ENCODE measurements around the gene PNMT. TPM values are rescaled to one million over a fixed set of nuclear protein-coding genes. Genes with fewer than 3 reads are reported as not detected.

The PNMT gene
- total and polyA plus RNA-seq, 3 experiments from 2014 or later, result 0.39 TPM; not detected in 2

GRCh38 chr17:39669897-39670735 lies 1.9 kb downstream of the PNMT start:
- ChIA-PET CTCF (interaction anchor here (1.8 to 9.1 kb wide), 5 partner anchors 8 to 48 kb away, joined by 5 to 60 read pairs (median 21); partner anchors contain the start of gene PGAP3), POLR2A (no interaction called here)
- Mint-ChIP-seq H3K9me3 (no peaks in the 10 kb centered on the region), H3K27me3 (peaks cover 3 to 25% of the 10 kb centered on the region in 2 donors), H3K27ac (no peak overlapping the region), H3K36me3 (no peaks in the 10 kb centered on the region), H3K4me3 (no peak overlapping the region), H3K4me1 (peaks cover 6 to 21% (median 7%) of the 10 kb centered on the region in 3 donors)
- peaks cover 9% of the 10 kb centered on the region for H3K4me1 ChIP-seq (ENCODE audit: insufficient read depth, low read length)
- H3K27ac ChIP-seq (ENCODE audit: low read depth, low read length), result no peak overlapping the region
- H3K36me3 ChIP-seq (ENCODE audit: insufficient read depth, low read length), result no peaks in the 10 kb centered on the region
- DNase-seq, result no peak
- no peak overlapping the region for H3K4me3 ChIP-seq (ENCODE audit: low read length)
- no peaks in the 10 kb centered on the region for H3K27me3 ChIP-seq (ENCODE audit: insufficient read depth, low read length, poor library complexity, severe bottlenecking)
- no peaks in the 10 kb centered on the region for H3K9me3 ChIP-seq (ENCODE audit: low read length)

GRCh38 chr17:39670746-39671145 lies 2.5 kb downstream of the PNMT start:
- H3K9me3 ChIP-seq (ENCODE audit: low read length), result no peaks in the 10 kb centered on the region
- peaks cover 12 to 28% (median 13%) of the 10 kb centered on the region in 3 donors for H3K4me1 Mint-ChIP-seq
- no peak for DNase-seq
- H3K27ac ChIP-seq (ENCODE audit: low read depth, low read length), result no peak overlapping the region
- no peak overlapping the region for H3K27ac Mint-ChIP-seq
- no peak overlapping the region for H3K4me3 ChIP-seq (ENCODE audit: low read length)
- ChIA-PET CTCF (interaction anchor here (1.8 to 9.1 kb wide), 4 partner anchors 10 to 49 kb away, joined by 5 to 60 read pairs (median 30); partner anchors contain the start of gene PGAP3), POLR2A (no interaction called here)
- no peaks in the 10 kb centered on the region for H3K27me3 ChIP-seq (ENCODE audit: insufficient read depth, low read length, poor library complexity, severe bottlenecking)
- peaks cover 3 to 22% of the 10 kb centered on the region in 2 donors for H3K27me3 Mint-ChIP-seq
- no peaks in the 10 kb centered on the region for H3K9me3 Mint-ChIP-seq
- H3K4me1 ChIP-seq (ENCODE audit: insufficient read depth, low read length), result peaks cover 15% of the 10 kb centered on the region
- no peaks in the 10 kb centered on the region for H3K36me3 ChIP-seq (ENCODE audit: insufficient read depth, low read length)
- H3K4me3 Mint-ChIP-seq, result no peak overlapping the region
- H3K36me3 Mint-ChIP-seq, result no peaks in the 10 kb centered on the region

DNA sequence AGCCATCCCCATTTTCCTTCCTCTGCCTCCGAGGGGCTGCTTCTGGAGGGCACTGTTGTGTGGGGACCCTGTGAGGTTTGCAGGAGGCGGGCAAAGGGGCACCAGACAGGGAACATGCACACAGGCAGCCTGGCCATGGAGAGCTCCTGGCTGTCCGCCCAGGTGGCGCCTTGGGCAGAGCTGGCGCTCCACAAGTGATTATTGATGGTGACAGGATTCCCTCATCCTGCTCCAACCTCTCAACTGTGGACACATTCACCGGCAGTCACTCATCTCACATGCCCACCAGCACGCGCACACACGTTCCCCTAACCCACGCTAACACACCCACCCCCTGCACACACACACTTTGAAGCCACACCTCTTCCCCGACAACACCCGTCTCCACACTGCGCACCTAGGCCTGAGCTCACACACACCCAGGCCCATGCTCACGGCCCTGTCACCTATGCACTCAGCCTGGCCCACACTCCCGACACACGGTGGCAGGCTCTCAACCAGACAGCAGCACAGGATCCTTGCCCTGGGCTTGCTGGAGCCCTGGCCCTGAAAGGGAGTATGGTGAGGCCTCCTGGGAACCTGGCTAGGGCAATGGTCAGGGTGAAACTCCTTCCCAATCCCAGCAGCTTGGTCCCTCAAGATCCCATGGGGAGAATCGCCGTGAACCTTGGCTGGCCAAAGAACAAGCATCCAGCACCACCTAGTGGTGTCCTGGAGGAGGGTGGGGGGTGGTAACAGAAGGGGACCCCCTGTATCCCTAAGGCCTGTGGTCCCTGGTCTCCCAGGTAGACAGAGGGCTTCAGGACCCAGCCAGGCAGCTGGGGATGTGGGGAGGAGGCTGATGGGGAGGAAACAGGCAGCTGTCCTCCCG lies 3.6 kb downstream of the PNMT start:
- DNase-seq, result peak in 1 of 5 donors; percentile 38
- Histone ChIP-seq H3K4me1 (ENCODE audit: insufficient read depth, low read length) (peaks cover 27% of the 10 kb centered on the region), H3K27ac (ENCODE audit: low read depth, low read length) (no peak overlapping the region), H3K4me3 (ENCODE audit: low read length) (no peak overlapping the region), H3K36me3 (ENCODE audit: insufficient read depth, low read length) (no peaks in the 10 kb centered on the region), H3K27me3 (ENCODE audit: insufficient read depth, low read length, poor library complexity, severe bottlenecking) (no peaks in the 10 kb centered on the region), H3K9me3 (ENCODE audit: low read length) (no peaks in the 10 kb centered on the region)
- Mint-ChIP-seq H3K36me3 (no peaks in the 10 kb centered on the region), H3K27me3 (peaks cover 3 to 17% of the 10 kb centered on the region in 2 donors), H3K27ac (peak overlapping the region in 2 of 8 donors; percentile 12 to 23), H3K4me1 (peaks cover 24 to 38% (median 24%) of the 10 kb centered on the region in 3 donors), H3K9me3 (no peaks in the 10 kb centered on the region), H3K4me3 (peak overlapping the region in 1 of 7 donors; percentile 72)
- POLR2A ChIA-PET, result no interaction called here
- CTCF ChIA-PET, result interaction anchor here (1.3 to 9.1 kb wide), 6 partner anchors 9 to 59 kb away, joined by 4 to 60 read pairs (median 6); partner anchors contain the start of gene PGAP3

GRCh38 chr17:39672522-39673334 lies 4.5 kb downstream of the PNMT start:
- H3K27ac Mint-ChIP-seq, result peak overlapping the region in 1 of 8 donors; percentile 60

GRCh38 chr17:39673335-39674081 lies 5.3 kb downstream of the PNMT start:
- Mint-ChIP-seq H3K4me3 (no peak overlapping the region), H3K36me3 (no peaks in the 10 kb centered on the region), H3K27me3 (peaks cover 1 to 13% of the 10 kb centered on the region in 2 donors), H3K4me1 (peaks cover 37 to 43% (median 39%) of the 10 kb centered on the region in 3 donors), H3K9me3 (no peaks in the 10 kb centered on the region), H3K27ac (no peak overlapping the region)
- no peaks in the 10 kb centered on the region for H3K9me3 ChIP-seq (ENCODE audit: low read length)
- no peak overlapping the region for H3K4me3 ChIP-seq (ENCODE audit: low read length)
- H3K27ac ChIP-seq (ENCODE audit: low read depth, low read length), result no peak overlapping the region
- CTCF ChIA-PET, result interaction anchor here (0.8 to 8.6 kb wide), 3 partner anchors 19 to 45 kb away, joined by 3 to 60 read pairs (median 3); no protein-coding TSS in a partner anchor
- H3K4me1 ChIP-seq (ENCODE audit: insufficient read depth, low read length), result peaks cover 40% of the 10 kb centered on the region
- H3K36me3 ChIP-seq (ENCODE audit: insufficient read depth, low read length), result no peaks in the 10 kb centered on the region
- DNase-seq, result peak in 1 of 5 donors; percentile 23
- POLR2A ChIA-PET, result no interaction called here
- H3K27me3 ChIP-seq (ENCODE audit: insufficient read depth, low read length, poor library complexity, severe bottlenecking), result no peaks in the 10 kb centered on the region

More at GRCh38 chr17:39672522-39673334, 4.5 kb downstream of the PNMT start:
- H3K27me3 ChIP-seq (ENCODE audit: insufficient read depth, low read length, poor library complexity, severe bottlenecking), result no peaks in the 10 kb centered on the region
- H3K9me3 Mint-ChIP-seq, result no peaks in the 10 kb centered on the region
- no peaks in the 10 kb centered on the region for H3K36me3 ChIP-seq (ENCODE audit: insufficient read depth, low read length)
- no peaks in the 10 kb centered on the region for H3K9me3 ChIP-seq (ENCODE audit: low read length)
- ChIA-PET CTCF (interaction anchor here (0.8 to 8.6 kb wide), 5 partner anchors 15 to 58 kb away, joined by 3 to 60 read pairs (median 4); partner anchors contain the start of gene PGAP3), POLR2A (no interaction called here)
- peak in 1 of 5 donors; percentile 30 for DNase-seq
- peaks cover 32 to 41% (median 33%) of the 10 kb centered on the region in 3 donors for H3K4me1 Mint-ChIP-seq
- no peak overlapping the region for H3K27ac ChIP-seq (ENCODE audit: low read depth, low read length)
- no peak overlapping the region for H3K4me3 ChIP-seq (ENCODE audit: low read length)
- H3K4me1 ChIP-seq (ENCODE audit: insufficient read depth, low read length), result peaks cover 35% of the 10 kb centered on the region
- no peaks in the 10 kb centered on the region for H3K36me3 Mint-ChIP-seq
- no peak overlapping the region for H3K4me3 Mint-ChIP-seq
- peaks cover 1 to 15% of the 10 kb centered on the region in 2 donors for H3K27me3 Mint-ChIP-seq

GRCh38 chr17:39674179-39674578 lies 5.9 kb downstream of the PNMT start:
- Mint-ChIP-seq H3K4me1 (peaks cover 41 to 46% (median 41%) of the 10 kb centered on the region in 3 donors), H3K9me3 (no peaks in the 10 kb centered on the region), H3K36me3 (no peaks in the 10 kb centered on the region), H3K27ac (no peak overlapping the region), H3K4me3 (no peak overlapping the region), H3K27me3 (peaks cover 0 to 9% of the 10 kb centered on the region in 2 donors)
- no peaks in the 10 kb centered on the region for H3K27me3 ChIP-seq (ENCODE audit: insufficient read depth, low read length, poor library complexity, severe bottlenecking)
- H3K27ac ChIP-seq (ENCODE audit: low read depth, low read length), result no peak overlapping the region
- ChIA-PET CTCF (interaction anchor here (1.1 to 1.6 kb wide), 2 partner anchors 20 to 53 kb away, joined by 3 read pairs; no protein-coding TSS in a partner anchor), POLR2A (no interaction called here)
- H3K4me1 ChIP-seq (ENCODE audit: insufficient read depth, low read length), result peaks cover 44% of the 10 kb centered on the region
- H3K4me3 ChIP-seq (ENCODE audit: low read length), result no peak overlapping the region
- no peaks in the 10 kb centered on the region for H3K9me3 ChIP-seq (ENCODE audit: low read length)
- H3K36me3 ChIP-seq (ENCODE audit: insufficient read depth, low read length), result no peaks in the 10 kb centered on the region
- no peak for DNase-seq
